GM19467 (cell line): ENCODE measurements around the gene CLBA1.

Experiments used
- ATAC-seq: cut with Tn5 transposase; IDR thresholded peaks from one replicate; pipeline ENCODE4 v1.9.1; 2021; ENCODE audit warnings: mild to moderate bottlenecking, moderate library complexity; ENCODE audit not compliant: unreplicated experiment

CLBA1 gene

GRCh38 chr14:105043641-105044040, 58.1 kb downstream of the CLBA1 start:
- ATAC-seq: no peak
